Ectodermal cell (in vitro differentiated cells): ENCODE measurements around the gene CDAN1.
"Not testable (repeated sequence)": the region's sequence is repeated elsewhere in the genome, so short reads cannot be mapped to it uniquely, and the experiment has no call there.

Experiments used
- H3K27ac ChIP-seq: 2 replicates; pipeline ENCODE4 v1.7.0; 2013; ENCODE audit warnings: mild to moderate bottlenecking, low read depth, low read length; ENCODE audit not compliant: insufficient read depth, poor library complexity, severe bottlenecking
- H3K27me3 ChIP-seq: 2 replicates; pipeline ENCODE4 v1.7.0; 2013; ENCODE audit warnings: mild to moderate bottlenecking, low read length; ENCODE audit not compliant: insufficient read depth, control insufficient read depth, poor library complexity, severe bottlenecking
- H3K36me3 ChIP-seq: one replicate; pipeline ENCODE4 v1.7.0; 2013; ENCODE audit warnings: low read length; ENCODE audit not compliant: control insufficient read depth, insufficient read depth
- H3K4me1 ChIP-seq: one replicate; pipeline ENCODE4 v1.7.0; 2013; ENCODE audit warnings: low read length; ENCODE audit not compliant: control insufficient read depth, insufficient read depth
- H3K4me3 ChIP-seq: 2 replicates; pipeline ENCODE4 v1.7.0; 2013; ENCODE audit warnings: low read depth, low read length, control low read depth; ENCODE audit not compliant: insufficient read depth
- H3K9me3 ChIP-seq: 2 replicates; pipeline ENCODE4 v1.7.0; 2013; ENCODE audit warnings: mild to moderate bottlenecking, low read length, moderate library complexity; ENCODE audit not compliant: control insufficient read depth
- WGBS, 2 experiments: methylation state at CpG; one replicate each; pipeline ENCODE4 v1.1.7; 2013; ENCODE audit warnings: missing lambda C conversion rate in 2 of 2; 5-methylcytosine and 5-hydroxymethylcytosine counted together

The CDAN1 gene

DNA sequence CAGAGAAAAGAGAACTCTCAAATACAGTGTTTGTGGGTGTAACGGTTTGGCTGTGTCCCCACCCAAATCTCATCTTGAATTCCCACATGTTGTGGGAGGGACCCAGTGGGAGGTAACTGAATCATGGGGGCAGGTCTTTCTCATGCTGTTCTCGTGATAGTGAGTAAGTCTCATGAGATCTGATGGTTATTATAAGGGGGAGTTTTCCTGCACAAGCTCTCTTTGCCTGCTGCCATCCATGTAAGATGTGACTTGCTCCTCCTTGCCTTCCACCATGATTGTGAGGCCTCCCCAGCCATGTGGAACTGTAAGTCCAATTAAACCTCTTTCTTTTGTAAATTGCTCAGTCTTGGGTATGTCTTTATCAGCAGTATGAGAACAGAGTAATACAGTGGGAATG lies 24.9 kb upstream of the CDAN1 start:
- H3K4me3 ChIP-seq, H3K36me3 ChIP-seq, H3K27ac ChIP-seq, H3K4me1 ChIP-seq, H3K27me3 ChIP-seq, H3K9me3 ChIP-seq: not testable (repeated sequence)
- 87 to 89% methylated on average over 1 to 2 of the region's 2 CpGs for WGBS, 2 experiments

DNA sequence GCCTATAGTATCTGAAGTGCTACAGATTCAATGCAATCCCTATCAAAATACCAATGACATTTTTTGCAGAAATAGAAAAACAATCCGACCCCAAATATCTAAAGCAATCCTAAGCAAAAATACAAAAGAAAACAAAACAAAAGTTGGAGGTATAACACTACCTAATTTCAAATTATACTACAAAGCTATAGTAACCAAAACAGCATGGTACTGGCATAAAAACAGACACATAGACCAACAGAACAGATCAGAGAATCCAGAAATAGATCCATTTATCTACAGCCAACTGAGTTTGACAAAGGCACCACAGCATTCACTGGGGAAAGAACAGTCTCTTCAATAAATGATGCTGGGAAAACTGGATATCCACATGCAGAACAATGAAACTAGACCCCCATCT lies 23.8 kb upstream of the CDAN1 start:
- no peak overlapping the region for H3K4me3 ChIP-seq
- no peaks in the 10 kb centered on the region for H3K4me1 ChIP-seq
- WGBS, 2 experiments: 94% methylated on average over 1 of the region's 1 CpG
- H3K36me3 ChIP-seq: no peaks in the 10 kb centered on the region
- H3K27me3 ChIP-seq: no peaks in the 10 kb centered on the region
- peaks cover 6% of the 10 kb centered on the region for H3K9me3 ChIP-seq
- H3K27ac ChIP-seq: no peak overlapping the region

DNA sequence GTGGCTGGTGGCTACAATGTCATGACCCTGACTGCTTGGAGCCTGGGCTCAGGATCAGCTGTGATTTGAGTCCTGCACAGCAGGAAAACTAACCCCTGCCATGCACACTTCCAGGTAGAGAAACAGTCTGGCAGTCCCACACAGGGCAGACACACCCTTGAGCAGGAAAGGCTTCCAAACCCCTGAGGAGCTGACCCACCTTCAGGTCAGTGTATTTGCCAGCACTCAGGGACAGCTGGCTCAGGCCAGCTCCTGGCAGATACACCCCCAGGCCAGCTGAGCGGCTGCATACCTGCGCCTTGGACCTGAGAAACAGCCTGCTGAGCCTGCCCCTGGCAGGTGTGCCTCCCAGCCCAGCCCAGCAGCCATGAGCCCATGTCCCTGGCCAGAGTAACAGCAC lies 22.2 kb upstream of the CDAN1 start:
- no peaks in the 10 kb centered on the region for H3K36me3 ChIP-seq
- H3K9me3 ChIP-seq: peaks cover 6% of the 10 kb centered on the region
- H3K27me3 ChIP-seq: no peaks in the 10 kb centered on the region
- 89 to 97% methylated on average over 2 of the region's 2 CpGs for WGBS, 2 experiments
- H3K4me3 ChIP-seq: no peak overlapping the region
- H3K27ac ChIP-seq: no peak overlapping the region
- H3K4me1 ChIP-seq: no peaks in the 10 kb centered on the region

DNA sequence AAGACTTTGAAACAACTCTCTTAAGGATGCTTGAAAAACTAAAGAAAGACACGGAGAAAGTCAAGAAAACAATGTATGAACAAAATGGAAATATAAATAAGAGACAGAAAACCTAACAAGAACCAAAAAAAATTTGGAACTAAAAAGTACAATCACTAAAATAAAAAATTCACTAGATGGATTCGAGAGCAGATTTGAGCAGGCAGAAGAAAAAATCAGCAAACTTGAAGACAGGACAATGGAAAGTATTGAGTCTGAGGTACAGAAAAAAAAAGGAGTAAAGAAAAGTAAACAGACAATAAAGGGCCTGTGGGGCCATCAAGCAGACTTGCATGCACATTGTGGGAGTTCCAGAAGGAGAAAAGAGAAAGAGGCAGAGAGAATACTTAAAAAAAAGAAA lies 13.4 kb upstream of the CDAN1 start:
- WGBS, 2 experiments: 93 to 100% methylated on average over 1 of the region's 2 CpGs
- Histone ChIP-seq H3K27ac (no peak overlapping the region), H3K9me3 (no peaks in the 10 kb centered on the region), H3K4me1 (no peaks in the 10 kb centered on the region), H3K36me3 (no peaks in the 10 kb centered on the region), H3K27me3 (no peaks in the 10 kb centered on the region), H3K4me3 (no peak overlapping the region)

DNA sequence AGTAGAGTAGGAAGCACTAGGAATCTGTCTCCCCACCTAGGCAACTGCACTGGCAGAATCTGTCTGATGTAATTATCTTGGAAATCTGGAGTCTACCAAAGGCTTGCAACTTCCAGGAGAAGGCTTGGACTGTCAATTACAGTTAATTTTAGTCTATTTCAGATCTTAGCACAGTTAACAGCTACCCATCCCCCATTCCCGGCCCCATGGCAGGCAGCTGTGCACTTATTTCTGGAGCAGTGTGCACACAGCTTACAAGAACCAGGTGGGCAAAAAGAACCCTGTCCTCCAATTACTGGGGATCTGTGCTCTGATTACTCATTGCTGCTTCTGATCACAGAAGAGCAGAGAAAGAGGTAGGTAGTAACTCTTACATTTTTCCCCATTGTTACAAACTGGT lies 12.3 kb upstream of the CDAN1 start:
- H3K27ac ChIP-seq: no peak overlapping the region
- no peak overlapping the region for H3K4me3 ChIP-seq
- H3K9me3 ChIP-seq: no peaks in the 10 kb centered on the region
- H3K4me1 ChIP-seq: no peaks in the 10 kb centered on the region
- H3K36me3 ChIP-seq: no peaks in the 10 kb centered on the region
- 91 to 100% methylated on average over 1 of the region's 1 CpG for WGBS, 2 experiments
- no peaks in the 10 kb centered on the region for H3K27me3 ChIP-seq

DNA sequence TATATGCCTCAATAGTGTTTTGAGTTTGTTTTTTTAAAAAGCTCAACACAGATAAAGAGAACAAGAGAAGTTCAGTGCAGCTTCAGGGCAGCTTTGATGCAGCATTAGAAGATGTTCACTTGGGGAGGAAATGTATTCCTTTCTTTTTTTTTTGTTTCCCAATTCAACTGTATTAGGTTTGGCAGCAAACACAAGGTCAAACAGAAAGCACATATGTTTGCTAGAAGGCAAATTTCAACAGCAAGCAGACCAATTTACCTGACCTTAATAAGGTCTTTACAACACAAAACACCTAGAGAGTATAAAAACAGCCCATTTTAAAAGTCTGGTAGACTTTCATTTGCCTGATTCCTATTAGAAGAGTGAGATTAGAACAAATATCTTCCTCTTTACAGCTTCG lies 7.3 kb upstream of the CDAN1 start:
- Histone ChIP-seq H3K27ac (no peak overlapping the region), H3K4me3 (no peak overlapping the region), H3K9me3 (no peaks in the 10 kb centered on the region), H3K27me3 (no peaks in the 10 kb centered on the region), H3K36me3 (no peaks in the 10 kb centered on the region), H3K4me1 (no peaks in the 10 kb centered on the region)
- WGBS, 2 experiments: 100% methylated on average over 1 of the region's 1 CpG; no CpG with 5 or more reads in 1 of the 2 experiments

DNA sequence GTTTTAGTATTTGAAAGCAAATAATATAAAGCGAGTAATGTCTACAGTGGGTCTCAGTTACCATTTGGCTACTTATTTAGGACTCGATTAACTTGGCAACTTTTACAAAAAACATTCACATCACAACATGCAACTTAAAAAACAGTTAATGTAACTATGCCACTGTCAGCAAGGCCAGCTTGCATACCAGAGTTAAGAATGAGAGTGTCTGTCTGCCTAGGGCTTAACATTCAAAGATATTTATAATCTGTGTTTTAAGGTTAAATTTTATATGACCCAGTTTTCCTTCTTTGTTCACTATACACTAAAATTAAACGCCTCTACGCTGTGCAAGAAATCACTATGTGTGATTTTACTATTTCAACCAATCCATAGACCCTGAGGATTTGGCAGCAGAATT lies 5.2 kb upstream of the CDAN1 start:
- Histone ChIP-seq H3K36me3 (no peaks in the 10 kb centered on the region), H3K27me3 (no peaks in the 10 kb centered on the region), H3K4me1 (peaks cover 4% of the 10 kb centered on the region), H3K4me3 (no peak overlapping the region), H3K9me3 (no peaks in the 10 kb centered on the region), H3K27ac (no peak overlapping the region)
- WGBS, 2 experiments: 91 to 95% methylated on average over 4 of the region's 4 CpGs

DNA sequence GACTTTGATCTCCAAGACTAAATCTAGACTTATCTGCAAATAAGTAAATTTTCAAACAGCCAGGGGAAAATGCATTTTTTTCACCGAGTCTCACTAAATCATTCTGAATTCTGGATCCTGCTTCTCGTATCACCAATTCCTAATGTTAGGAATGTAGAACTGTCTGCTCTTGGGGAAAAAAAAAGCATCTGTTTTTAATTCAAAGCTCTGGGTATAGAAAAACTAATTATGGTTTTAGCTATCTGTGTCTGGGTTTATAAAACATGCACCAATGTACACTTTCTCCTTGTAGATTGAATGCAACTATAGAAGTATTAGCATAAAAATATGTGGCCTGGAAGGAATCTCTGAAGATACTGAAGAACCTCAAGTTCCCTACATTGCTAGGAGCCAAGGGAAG lies 4.8 kb upstream of the CDAN1 start:
- Histone ChIP-seq H3K4me1 (peaks cover 4% of the 10 kb centered on the region), H3K36me3 (no peaks in the 10 kb centered on the region), H3K4me3 (no peak overlapping the region), H3K27me3 (no peaks in the 10 kb centered on the region), H3K9me3 (no peaks in the 10 kb centered on the region), H3K27ac (no peak overlapping the region)
- WGBS, 2 experiments: 88 to 100% methylated on average over 2 of the region's 2 CpGs

DNA sequence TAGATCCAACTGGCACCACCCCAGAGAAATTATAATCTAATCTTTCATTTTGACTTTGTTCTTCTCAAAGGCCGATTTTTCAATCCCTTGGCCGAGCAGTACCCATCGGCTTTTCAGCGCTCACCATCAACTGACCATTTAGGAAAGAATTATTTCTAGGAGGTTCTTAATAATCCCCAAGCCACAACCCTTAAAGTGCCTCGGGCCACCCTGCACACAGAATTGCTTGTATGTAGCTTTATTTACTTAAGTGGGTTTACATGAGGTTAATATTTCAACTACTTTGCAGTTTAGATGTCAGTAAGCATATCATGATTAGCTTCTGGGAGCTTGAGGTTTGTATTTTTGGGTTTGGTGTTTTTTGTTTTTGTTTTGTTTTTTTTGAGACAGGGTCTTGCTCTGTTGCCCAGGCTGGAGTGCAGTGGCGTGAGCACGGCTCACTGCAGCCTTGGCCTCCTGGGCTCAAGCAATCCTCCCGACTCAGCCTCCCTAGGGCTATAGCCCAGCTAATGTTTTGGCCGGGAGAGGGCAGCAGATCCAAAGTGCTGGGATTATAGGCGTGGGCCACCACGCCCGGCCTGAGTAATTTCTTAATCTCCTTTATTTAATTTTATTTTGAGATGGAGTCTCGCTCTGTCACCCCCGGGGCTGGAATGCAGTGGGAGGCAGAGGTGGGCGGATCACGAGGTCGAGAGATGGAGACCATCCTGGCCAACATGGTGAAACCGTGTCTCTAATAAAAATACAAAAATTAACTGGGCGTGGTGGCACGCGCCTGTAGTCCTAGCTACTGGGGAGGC lies 801 bp upstream of the CDAN1 start:
- peak overlapping the region; percentile 93 for H3K4me3 ChIP-seq

DNA sequence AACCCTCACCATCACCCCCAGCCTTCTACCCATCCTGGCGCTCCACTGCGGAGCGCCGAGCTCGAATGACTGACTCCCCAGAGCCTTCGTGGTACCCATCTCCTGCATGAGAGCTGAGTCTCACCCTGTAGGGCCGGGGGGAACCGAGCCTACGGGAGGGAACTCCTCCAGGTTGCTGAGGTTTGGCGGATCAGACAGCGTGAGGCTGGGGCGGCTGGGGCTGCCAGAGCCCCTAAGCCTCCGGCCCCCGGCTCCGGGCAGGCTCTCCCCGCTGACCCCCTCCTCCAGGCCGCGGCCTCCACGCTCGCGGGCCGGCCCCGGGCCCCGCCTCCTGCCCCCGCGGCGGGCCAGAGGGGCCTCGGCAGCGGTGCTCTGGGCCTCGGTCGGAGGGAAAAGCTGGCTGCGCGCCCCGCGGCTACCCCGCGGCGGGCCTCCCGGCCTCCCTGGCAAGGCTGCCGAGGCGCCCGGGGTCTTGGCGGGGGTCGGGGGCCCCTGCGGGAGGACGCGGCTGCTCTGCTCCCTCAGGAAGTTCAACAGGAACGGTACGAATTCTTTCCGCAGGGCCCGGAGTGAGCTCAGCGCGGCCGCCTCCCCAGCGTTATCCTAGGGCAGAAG lies 643 bp downstream of the CDAN1 start:
- no peak overlapping the region for H3K27ac ChIP-seq

More for the DNA sequence above, 801 bp upstream of the CDAN1 start:
- H3K4me1 ChIP-seq: peaks cover 10% of the 10 kb centered on the region
- peak overlapping the region; percentile 8 for H3K27ac ChIP-seq
- H3K27me3 ChIP-seq: peaks cover 6% of the 10 kb centered on the region
- 87 to 94% methylated on average over 19 to 21 of the region's 21 CpGs for WGBS, 2 experiments
- peaks cover 18% of the 10 kb centered on the region for H3K36me3 ChIP-seq
- no peaks in the 10 kb centered on the region for H3K9me3 ChIP-seq

More for the DNA sequence above, 643 bp downstream of the CDAN1 start:
- Histone ChIP-seq H3K4me1 (peaks cover 10% of the 10 kb centered on the region), H3K27me3 (peaks cover 6% of the 10 kb centered on the region), H3K4me3 (peak overlapping the region; percentile 93), H3K9me3 (no peaks in the 10 kb centered on the region), H3K36me3 (peaks cover 26% of the 10 kb centered on the region)
- 2% methylated on average over 55 of the region's 55 CpGs for WGBS, 2 experiments
